IPS-20b (cell line): ENCODE data around the gene COL27A1.

Experiments
- H3K27ac ChIP-seq: one replicate; pipeline ENCODE4 v1.5.1; 2013; ENCODE audit warnings: low read length
- H3K27me3 ChIP-seq: 2 replicates; pipeline ENCODE4 v1.6.1; 2013; ENCODE audit warnings: mild to moderate bottlenecking, low read length, inconsistent platforms; ENCODE audit not compliant: insufficient read depth
- H3K36me3 ChIP-seq: 2 replicates; pipeline ENCODE4 v1.6.1; 2013; ENCODE audit warnings: low read depth, mild to moderate bottlenecking, inconsistent platforms, low read length, moderate library complexity; ENCODE audit not compliant: insufficient read depth
- H3K4me1 ChIP-seq: 2 replicates; pipeline ENCODE4 v1.6.1; 2013; ENCODE audit warnings: mild to moderate bottlenecking, control low read depth, inconsistent platforms, low read length, moderate library complexity; ENCODE audit not compliant: insufficient read depth
- H3K4me3 ChIP-seq: 2 replicates; pipeline ENCODE4 v1.5.1; 2013; ENCODE audit warnings: mild to moderate bottlenecking, low read length, inconsistent platforms
- H3K9ac ChIP-seq: 2 replicates; pipeline ENCODE4 v1.6.1; 2013; ENCODE audit warnings: low read depth, mild to moderate bottlenecking, inconsistent platforms, low read length, moderate library complexity
- H3K9me3 ChIP-seq: 2 replicates; pipeline ENCODE4 v1.6.1; 2013; ENCODE audit warnings: mild to moderate bottlenecking, low read depth, low read length, inconsistent platforms; ENCODE audit not compliant: insufficient read depth

Gene COL27A1

GRCh38 chr9:114198249-114199040, 43.1 kb downstream of the COL27A1 start:
- no peak overlapping the region for H3K27ac ChIP-seq
- H3K4me1 ChIP-seq = no peaks in the 10 kb centered on the region
- H3K4me3 ChIP-seq = no peak overlapping the region
- peaks cover 5% of the 10 kb centered on the region; the same call in 1 of the 2 replicates for H3K36me3 ChIP-seq
- no peaks in the 10 kb centered on the region for H3K9me3 ChIP-seq
- no peaks in the 10 kb centered on the region for H3K27me3 ChIP-seq
- H3K9ac ChIP-seq = no peak overlapping the region

GRCh38 chr9:114200721-114201300, 45.5 kb downstream of the COL27A1 start:
- Histone ChIP-seq H3K27me3 (no peaks in the 10 kb centered on the region), H3K27ac (no peak overlapping the region), H3K9me3 (no peaks in the 10 kb centered on the region), H3K4me3 (no peak overlapping the region), H3K4me1 (peaks cover 3% of the 10 kb centered on the region; the same call in 1 of the 2 replicates), H3K36me3 (peaks cover 5% of the 10 kb centered on the region; the same call in 1 of the 2 replicates), H3K9ac (no peak overlapping the region)

GRCh38 chr9:114202396-114202795, 47.1 kb downstream of the COL27A1 start:
- Histone ChIP-seq H3K27me3 (no peaks in the 10 kb centered on the region), H3K36me3 (no peaks in the 10 kb centered on the region; the same call in 1 of the 2 replicates), H3K4me3 (no peak overlapping the region), H3K9ac (no peak overlapping the region), H3K4me1 (peaks cover 3% of the 10 kb centered on the region; the same call in 1 of the 2 replicates), H3K9me3 (no peaks in the 10 kb centered on the region), H3K27ac (no peak overlapping the region)

- Histone ChIP-seq H3K36me3 (no peaks in the 10 kb centered on the region; the same call in 1 of the 2 replicates), H3K4me1 (peaks cover 3% of the 10 kb centered on the region; the same call in 1 of the 2 replicates), H3K4me3 (no peak overlapping the region), H3K27ac (no peak overlapping the region), H3K9ac (no peak overlapping the region), H3K27me3 (no peaks in the 10 kb centered on the region), H3K9me3 (no peaks in the 10 kb centered on the region)
Measured at GRCh38 chr9:114202849-114203248, 47.5 kb downstream of the COL27A1 start.

- Histone ChIP-seq H3K27ac (no peak overlapping the region), H3K4me3 (no peak overlapping the region), H3K27me3 (no peaks in the 10 kb centered on the region), H3K4me1 (peaks cover 3% of the 10 kb centered on the region; the same call in 1 of the 2 replicates), H3K9ac (no peak overlapping the region), H3K9me3 (no peaks in the 10 kb centered on the region), H3K36me3 (no peaks in the 10 kb centered on the region; the same call in 1 of the 2 replicates)
Measured at GRCh38 chr9:114203410-114204140, 48.2 kb downstream of the COL27A1 start.

GRCh38 chr9:114204265-114204664, 48.9 kb downstream of the COL27A1 start:
- H3K36me3 ChIP-seq = no peaks in the 10 kb centered on the region; the same call in 1 of the 2 replicates
- no peak overlapping the region for H3K9ac ChIP-seq
- H3K27me3 ChIP-seq = no peaks in the 10 kb centered on the region
- no peak overlapping the region for H3K27ac ChIP-seq
- H3K9me3 ChIP-seq = no peaks in the 10 kb centered on the region
- no peak overlapping the region for H3K4me3 ChIP-seq
- peaks cover 3% of the 10 kb centered on the region; the same call in 1 of the 2 replicates for H3K4me1 ChIP-seq

DNA sequence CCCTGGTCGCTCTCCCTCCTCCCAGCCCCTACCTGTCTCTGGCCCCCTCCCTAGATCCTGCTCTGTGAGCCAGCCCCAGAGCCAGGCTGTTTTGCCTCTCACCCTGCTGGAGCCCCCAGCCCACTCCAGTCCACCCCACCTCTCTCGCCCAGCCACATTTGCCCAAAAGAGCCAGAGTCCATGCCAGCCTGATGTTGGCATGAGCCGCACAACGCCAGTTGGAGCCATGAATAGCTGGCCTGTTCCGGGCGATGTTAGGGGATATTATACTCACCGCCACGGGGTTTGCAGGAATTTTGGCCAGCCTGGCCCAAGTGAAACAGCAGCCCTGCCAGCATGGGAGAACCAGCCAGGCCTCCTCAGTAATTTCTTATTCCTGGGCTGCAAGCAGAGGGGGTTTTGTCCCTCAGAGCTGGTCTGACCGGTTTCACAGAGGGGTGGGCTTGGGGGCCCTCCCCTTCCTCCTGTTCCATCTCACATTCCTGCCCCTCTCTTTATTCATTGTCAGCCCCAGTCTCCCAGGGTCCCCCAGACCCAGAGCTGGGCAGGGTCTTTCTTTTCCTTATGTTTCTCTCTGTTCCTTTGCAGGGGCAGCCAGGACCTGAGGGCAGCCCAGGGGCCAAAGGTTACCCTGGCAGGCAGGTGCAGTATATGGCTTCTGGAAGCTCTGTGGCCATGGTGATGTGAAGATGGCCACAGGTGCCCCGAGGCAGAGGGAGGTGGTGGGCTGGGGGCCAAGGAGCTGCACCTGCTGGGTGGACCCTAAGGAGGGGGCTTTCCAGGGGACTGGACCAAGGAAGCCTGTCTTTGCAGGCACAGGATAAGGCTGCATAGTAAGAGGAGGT, 50.1 kb downstream of the COL27A1 start:
- Histone ChIP-seq H3K4me3 (no peak overlapping the region), H3K27ac (no peak overlapping the region), H3K36me3 (no peaks in the 10 kb centered on the region; the same call in 1 of the 2 replicates), H3K4me1 (peaks cover 3% of the 10 kb centered on the region; the same call in 1 of the 2 replicates), H3K9me3 (no peaks in the 10 kb centered on the region), H3K27me3 (no peaks in the 10 kb centered on the region), H3K9ac (no peak overlapping the region)

- Histone ChIP-seq H3K4me3 (no peak overlapping the region), H3K27ac (no peak overlapping the region), H3K9me3 (no peaks in the 10 kb centered on the region), H3K4me1 (peaks cover 3% of the 10 kb centered on the region; the same call in 1 of the 2 replicates), H3K9ac (no peak overlapping the region), H3K27me3 (no peaks in the 10 kb centered on the region), H3K36me3 (no peaks in the 10 kb centered on the region; the same call in 1 of the 2 replicates)
Measured at GRCh38 chr9:114206221-114206789, 51.0 kb downstream of the COL27A1 start.

DNA sequence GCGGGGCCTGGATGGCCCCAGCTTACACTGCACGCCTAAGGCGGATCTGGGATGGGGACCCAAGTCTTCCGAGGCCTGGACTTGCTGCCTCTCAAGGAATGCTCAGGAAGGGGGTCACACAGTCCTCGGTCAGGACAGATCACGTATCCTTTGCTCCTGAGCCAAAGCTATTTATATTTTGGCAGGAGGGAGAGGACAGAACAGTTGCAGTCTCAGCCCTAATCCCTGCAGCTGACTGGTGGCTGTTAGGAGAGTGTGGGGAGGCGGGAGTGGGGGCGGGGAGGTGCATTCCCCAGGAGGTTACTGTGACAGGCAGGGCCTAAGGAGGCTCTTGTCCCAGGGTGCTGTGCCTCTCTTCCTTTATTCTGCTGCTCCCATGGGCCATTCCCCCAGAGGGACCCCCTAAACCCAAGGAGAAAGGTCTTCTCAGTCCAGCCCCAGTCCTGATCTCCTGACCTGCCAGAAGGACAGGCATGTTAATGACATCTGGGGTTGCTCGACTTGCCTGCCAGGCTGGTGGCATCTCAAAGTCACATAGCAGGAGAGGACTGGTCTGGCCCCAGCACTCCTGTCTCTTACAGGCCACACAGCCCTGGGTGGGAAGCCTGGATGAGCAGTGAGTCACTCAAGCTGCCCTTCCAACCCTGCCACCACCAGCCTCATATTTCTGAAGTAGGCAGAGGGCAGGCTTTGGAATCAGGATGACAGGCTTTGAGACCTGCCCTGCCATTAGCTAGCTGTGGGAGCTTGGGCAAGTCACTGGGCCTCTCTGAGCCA, 51.9 kb downstream of the COL27A1 start:
- no peak overlapping the region for H3K4me3 ChIP-seq
- no peaks in the 10 kb centered on the region for H3K9me3 ChIP-seq
- no peaks in the 10 kb centered on the region for H3K27me3 ChIP-seq
- peaks cover 3% of the 10 kb centered on the region; the same call in 1 of the 2 replicates for H3K4me1 ChIP-seq
- H3K9ac ChIP-seq = no peak overlapping the region
- H3K36me3 ChIP-seq = no peaks in the 10 kb centered on the region; the same call in 1 of the 2 replicates
- H3K27ac ChIP-seq = no peak overlapping the region

GRCh38 chr9:114207845-114208244, 52.5 kb downstream of the COL27A1 start:
- no peaks in the 10 kb centered on the region for H3K27me3 ChIP-seq
- no peaks in the 10 kb centered on the region; the same call in 1 of the 2 replicates for H3K36me3 ChIP-seq
- H3K9me3 ChIP-seq = no peaks in the 10 kb centered on the region
- H3K4me3 ChIP-seq = no peak overlapping the region
- no peak overlapping the region for H3K9ac ChIP-seq
- H3K27ac ChIP-seq = no peak overlapping the region
- H3K4me1 ChIP-seq = peaks cover 3% of the 10 kb centered on the region; the same call in 1 of the 2 replicates
